ENCODE measurements around the gene GZMB.

Gene GZMB

DNA sequence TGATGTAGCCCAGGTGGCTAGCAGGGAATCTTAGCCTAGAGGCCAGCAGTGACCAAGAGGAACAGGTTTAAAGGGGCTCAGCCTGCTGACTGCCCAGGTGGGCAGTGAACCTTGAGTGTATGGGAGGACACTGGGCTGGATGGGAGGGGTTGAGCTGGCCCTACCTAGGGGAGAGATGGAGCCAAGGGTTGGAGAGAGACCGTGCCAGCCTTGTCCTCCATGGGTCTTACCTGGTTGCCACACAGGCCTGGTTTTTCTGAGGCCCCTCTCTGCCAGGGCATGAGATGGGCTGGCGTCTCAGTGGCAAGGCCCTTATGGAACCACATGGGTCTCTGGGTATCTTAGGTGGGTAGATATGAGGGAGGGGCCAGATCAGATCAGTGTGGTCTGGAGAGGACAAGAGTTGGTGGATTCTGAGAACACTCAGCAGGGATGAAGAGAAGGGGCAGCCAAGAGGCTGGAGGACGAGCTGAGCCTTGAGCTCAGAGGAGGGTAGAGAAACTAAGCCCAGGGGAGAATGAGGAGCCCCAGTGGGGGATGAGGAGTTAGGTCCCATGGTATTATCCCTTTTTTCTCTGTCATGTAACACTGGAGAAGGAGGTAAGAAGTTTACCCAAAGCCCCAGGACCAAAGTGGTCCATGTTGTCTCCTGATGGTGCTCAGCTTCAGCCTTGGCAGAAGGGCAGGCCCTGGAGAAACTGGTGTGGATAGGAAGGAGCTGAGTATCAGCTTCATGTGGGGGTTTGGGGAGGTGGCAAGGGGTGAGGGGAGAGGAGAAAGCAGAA lies 3.7 kb downstream of the GZMB start:
- Histone ChIP-seq H3K36me3 (ENCODE audit: control insufficient read depth, insufficient read depth, low read length) (no peaks in the 10 kb centered on the region), H3K9ac (ENCODE audit: low read length) (no peak overlapping the region), H2BK120ac (ENCODE audit: low read depth, low read length) (no peak overlapping the region), H3K27ac (ENCODE audit: low read depth, low read length) (no peak overlapping the region), H2BK15ac (replicated peaks; ENCODE audit: low read depth) (no peak overlapping the region), H3K18ac (ENCODE audit: low read length) (no peak overlapping the region), H2AK5ac (ENCODE audit: low read length) (no peak overlapping the region), H3K4me3 (ENCODE audit: low read length) (no peak overlapping the region), H3K79me1 (ENCODE audit: low read length) (no peaks in the 10 kb centered on the region), H3K56ac (ENCODE audit: low read length) (no peak overlapping the region), H3K4me1 (ENCODE audit: control insufficient read depth, low read depth, low read length) (no peaks in the 10 kb centered on the region), H3K27me3 (ENCODE audit: insufficient read depth, low read length, poor library complexity) (no peaks in the 10 kb centered on the region), H3K4me2 (ENCODE audit: low read length) (no peak overlapping the region), H4K8ac (ENCODE audit: low read depth, low read length) (no peak overlapping the region), H3K79me2 (ENCODE audit: control insufficient read depth, insufficient read depth, low read length) (no peaks in the 10 kb centered on the region), H2BK5ac (ENCODE audit: low read length) (no peak overlapping the region), H3K4ac (ENCODE audit: low read depth, low read length) (no peak overlapping the region), H3K23ac (ENCODE audit: low read length) (no peak overlapping the region), H4K5ac (ENCODE audit: low read length) (no peak overlapping the region)
- no CpG with 5 or more reads among the region's 3 CpGs for WGBS (ENCODE audit: extremely low coverage, insufficient coverage, low lambda C conversion rate)
- no peak for DNase-seq

DNA sequence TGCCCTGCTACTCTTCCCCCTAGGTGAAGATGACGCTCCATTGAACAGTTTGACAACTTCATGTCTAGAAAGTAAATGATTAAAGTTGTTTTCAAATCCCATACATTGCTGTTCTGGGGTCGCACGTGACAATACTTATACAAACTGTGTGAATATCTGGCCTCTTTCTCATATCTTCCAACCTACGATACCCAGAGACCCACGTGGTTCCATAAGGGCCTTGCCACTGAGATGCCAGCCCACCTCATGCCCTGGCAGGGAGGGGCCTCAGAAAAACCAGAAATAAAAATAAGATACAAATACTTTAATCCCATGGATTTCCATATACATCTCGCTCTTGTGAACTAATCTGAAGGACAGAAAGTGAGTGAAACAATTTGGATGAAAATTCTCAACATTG lies 4.5 kb downstream of the GZMB start:
- no peak overlapping the region for H3K4me2 ChIP-seq (ENCODE audit: low read length)
- H2BK5ac ChIP-seq (ENCODE audit: low read length) = no peak overlapping the region
- H3K79me2 ChIP-seq (ENCODE audit: control insufficient read depth, insufficient read depth, low read length) = no peaks in the 10 kb centered on the region
- H3K18ac ChIP-seq (ENCODE audit: low read length) = no peak overlapping the region
- no peak overlapping the region for H3K4me3 ChIP-seq (ENCODE audit: low read length)
- H3K27ac ChIP-seq (ENCODE audit: low read depth, low read length) = no peak overlapping the region
- WGBS (ENCODE audit: extremely low coverage, insufficient coverage, low lambda C conversion rate) = no CpG with 5 or more reads among the region's 6 CpGs
- H3K27me3 ChIP-seq (ENCODE audit: insufficient read depth, low read length, poor library complexity) = no peaks in the 10 kb centered on the region
- H3K79me1 ChIP-seq (ENCODE audit: low read length) = no peaks in the 10 kb centered on the region
- no peak overlapping the region for H3K23ac ChIP-seq (ENCODE audit: low read length)
- no peaks in the 10 kb centered on the region for H3K36me3 ChIP-seq (ENCODE audit: control insufficient read depth, insufficient read depth, low read length)
- no peak overlapping the region for H4K8ac ChIP-seq (ENCODE audit: low read depth, low read length)
- no peak overlapping the region for H2BK120ac ChIP-seq (ENCODE audit: low read depth, low read length)
- H3K56ac ChIP-seq (ENCODE audit: low read length) = no peak overlapping the region
- no peak overlapping the region for H3K4ac ChIP-seq (ENCODE audit: low read depth, low read length)
- H2BK15ac ChIP-seq (replicated peaks; ENCODE audit: low read depth) = no peak overlapping the region
- no peak overlapping the region for H2AK5ac ChIP-seq (ENCODE audit: low read length)
- no peak overlapping the region for H3K9ac ChIP-seq (ENCODE audit: low read length)
- no peak for DNase-seq
- no peaks in the 10 kb centered on the region for H3K4me1 ChIP-seq (ENCODE audit: control insufficient read depth, low read depth, low read length)
- no peak overlapping the region for H4K5ac ChIP-seq (ENCODE audit: low read length)

DNA sequence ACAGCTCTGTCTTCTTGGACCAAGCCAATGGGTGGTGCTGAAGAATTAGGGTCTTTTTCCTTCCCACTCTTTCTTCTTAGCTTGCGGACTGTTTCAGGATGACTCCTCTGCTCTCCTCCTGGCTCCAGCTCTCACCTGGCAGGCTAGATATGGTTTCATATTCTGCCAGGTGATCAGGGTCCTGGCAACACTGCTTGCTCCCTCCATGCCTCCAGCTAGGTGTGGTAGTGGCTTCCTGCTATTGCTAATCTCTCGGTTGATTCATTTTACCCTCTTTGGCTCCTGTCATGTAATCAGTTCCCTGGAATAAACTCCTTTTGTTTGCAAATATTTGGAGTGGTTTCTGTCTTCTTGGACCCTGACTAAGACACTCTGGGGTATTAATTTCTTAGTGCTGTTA lies 20.2 kb downstream of the GZMB start:
- Histone ChIP-seq H3K4me3 (ENCODE audit: low read length) (no peak overlapping the region), H2AK5ac (ENCODE audit: low read length) (no peak overlapping the region), H3K79me1 (ENCODE audit: low read length) (no peaks in the 10 kb centered on the region), H4K8ac (ENCODE audit: low read depth, low read length) (no peak overlapping the region), H3K27ac (ENCODE audit: low read depth, low read length) (no peak overlapping the region), H3K23ac (ENCODE audit: low read length) (no peak overlapping the region), H3K9ac (ENCODE audit: low read length) (no peak overlapping the region), H3K79me2 (ENCODE audit: control insufficient read depth, insufficient read depth, low read length) (no peaks in the 10 kb centered on the region), H2BK120ac (ENCODE audit: low read depth, low read length) (no peak overlapping the region), H3K56ac (ENCODE audit: low read length) (no peak overlapping the region), H2BK15ac (replicated peaks; ENCODE audit: low read depth) (no peak overlapping the region), H3K36me3 (ENCODE audit: control insufficient read depth, insufficient read depth, low read length) (no peaks in the 10 kb centered on the region), H3K4me1 (ENCODE audit: control insufficient read depth, low read depth, low read length) (no peaks in the 10 kb centered on the region), H2BK5ac (ENCODE audit: low read length) (no peak overlapping the region), H3K27me3 (ENCODE audit: insufficient read depth, low read length, poor library complexity) (no peaks in the 10 kb centered on the region), H3K4ac (ENCODE audit: low read depth, low read length) (no peak overlapping the region), H4K5ac (ENCODE audit: low read length) (no peak overlapping the region), H3K18ac (ENCODE audit: low read length) (no peak overlapping the region), H3K4me2 (ENCODE audit: low read length) (no peak overlapping the region)
- WGBS (ENCODE audit: extremely low coverage, insufficient coverage, low lambda C conversion rate) = no CpG with 5 or more reads among the region's 2 CpGs
- DNase-seq = no peak

DNA sequence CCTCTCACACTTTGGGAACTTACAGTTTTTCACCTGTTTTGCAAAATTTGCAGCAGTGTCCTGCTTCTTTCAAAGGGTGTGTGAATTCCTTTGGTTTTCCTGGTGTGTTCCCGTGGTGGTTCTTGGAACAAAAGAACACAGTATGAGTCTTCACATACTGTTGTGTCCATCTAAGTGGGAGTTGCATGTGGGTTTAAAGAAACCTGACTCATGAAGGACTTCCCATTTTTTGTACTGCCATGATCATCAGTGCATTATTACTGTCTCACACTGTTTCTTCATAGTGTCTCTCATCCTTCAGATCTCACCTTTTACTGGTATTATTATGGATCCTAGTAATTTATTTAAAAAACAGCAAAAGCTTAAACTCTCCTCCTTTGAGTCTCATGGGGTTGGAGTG lies 20.7 kb downstream of the GZMB start:
- no peaks in the 10 kb centered on the region for H3K36me3 ChIP-seq (ENCODE audit: control insufficient read depth, insufficient read depth, low read length)
- H2BK5ac ChIP-seq (ENCODE audit: low read length) = no peak overlapping the region
- H3K27me3 ChIP-seq (ENCODE audit: insufficient read depth, low read length, poor library complexity) = no peaks in the 10 kb centered on the region
- H3K79me1 ChIP-seq (ENCODE audit: low read length) = no peaks in the 10 kb centered on the region
- H3K9ac ChIP-seq (ENCODE audit: low read length) = no peak overlapping the region
- H2BK120ac ChIP-seq (ENCODE audit: low read depth, low read length) = no peak overlapping the region
- H3K27ac ChIP-seq (ENCODE audit: low read depth, low read length) = no peak overlapping the region
- no peaks in the 10 kb centered on the region for H3K79me2 ChIP-seq (ENCODE audit: control insufficient read depth, insufficient read depth, low read length)
- H4K5ac ChIP-seq (ENCODE audit: low read length) = no peak overlapping the region
- no peak overlapping the region for H2AK5ac ChIP-seq (ENCODE audit: low read length)
- H3K4me2 ChIP-seq (ENCODE audit: low read length) = no peak overlapping the region
- no peak for DNase-seq
- no peak overlapping the region for H3K56ac ChIP-seq (ENCODE audit: low read length)
- H3K4me3 ChIP-seq (ENCODE audit: low read length) = no peak overlapping the region
- no peaks in the 10 kb centered on the region for H3K4me1 ChIP-seq (ENCODE audit: control insufficient read depth, low read depth, low read length)
- H3K18ac ChIP-seq (ENCODE audit: low read length) = no peak overlapping the region
- no peak overlapping the region for H4K8ac ChIP-seq (ENCODE audit: low read depth, low read length)
- WGBS (ENCODE audit: extremely low coverage, insufficient coverage, low lambda C conversion rate) = no CpG with 5 or more reads among the region's 1 CpG
- H2BK15ac ChIP-seq (replicated peaks; ENCODE audit: low read depth) = no peak overlapping the region
- no peak overlapping the region for H3K4ac ChIP-seq (ENCODE audit: low read depth, low read length)
- H3K23ac ChIP-seq (ENCODE audit: low read length) = no peak overlapping the region

DNA sequence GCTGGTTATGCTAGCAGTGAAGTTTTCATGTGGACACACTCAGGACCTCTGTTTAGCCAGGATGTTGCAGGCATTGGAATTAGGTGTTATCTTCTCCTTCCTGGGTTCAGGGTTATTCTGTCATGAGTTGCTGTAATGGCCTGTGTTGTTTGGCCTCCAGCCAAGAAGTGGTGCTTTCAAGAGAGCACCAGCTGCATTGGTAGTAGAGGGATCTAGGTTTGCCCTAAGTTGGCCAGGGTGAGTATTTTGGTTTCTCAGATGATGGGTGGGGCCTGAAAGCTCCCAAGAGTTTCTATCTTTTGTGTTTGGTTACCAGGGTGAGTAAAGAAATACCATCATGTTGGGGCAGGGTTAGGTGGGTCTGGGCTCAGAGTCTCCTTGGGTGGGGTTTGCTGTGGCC lies 21.8 kb downstream of the GZMB start:
- H2BK5ac ChIP-seq (ENCODE audit: low read length) = no peak overlapping the region
- H2BK15ac ChIP-seq (replicated peaks; ENCODE audit: low read depth) = no peak overlapping the region
- H3K9ac ChIP-seq (ENCODE audit: low read length) = no peak overlapping the region
- H3K79me1 ChIP-seq (ENCODE audit: low read length) = no peaks in the 10 kb centered on the region
- H2AK5ac ChIP-seq (ENCODE audit: low read length) = no peak overlapping the region
- H3K4me1 ChIP-seq (ENCODE audit: control insufficient read depth, low read depth, low read length) = no peaks in the 10 kb centered on the region
- H3K18ac ChIP-seq (ENCODE audit: low read length) = no peak overlapping the region
- H3K56ac ChIP-seq (ENCODE audit: low read length) = no peak overlapping the region
- no peak overlapping the region for H2BK120ac ChIP-seq (ENCODE audit: low read depth, low read length)
- no peak overlapping the region for H3K4ac ChIP-seq (ENCODE audit: low read depth, low read length)
- no peaks in the 10 kb centered on the region for H3K79me2 ChIP-seq (ENCODE audit: control insufficient read depth, insufficient read depth, low read length)
- no peak overlapping the region for H3K27ac ChIP-seq (ENCODE audit: low read depth, low read length)
- no peak overlapping the region for H3K23ac ChIP-seq (ENCODE audit: low read length)
- no peak overlapping the region for H3K4me2 ChIP-seq (ENCODE audit: low read length)
- H3K4me3 ChIP-seq (ENCODE audit: low read length) = no peak overlapping the region
- H4K5ac ChIP-seq (ENCODE audit: low read length) = no peak overlapping the region
- no peak for DNase-seq
- no peaks in the 10 kb centered on the region for H3K36me3 ChIP-seq (ENCODE audit: control insufficient read depth, insufficient read depth, low read length)
- no peaks in the 10 kb centered on the region for H3K27me3 ChIP-seq (ENCODE audit: insufficient read depth, low read length, poor library complexity)
- no peak overlapping the region for H4K8ac ChIP-seq (ENCODE audit: low read depth, low read length)
